Measurements from ENCODE around the gene CAVIN1. TPM values are rescaled to one million over a fixed set of nuclear protein-coding genes. Genes with fewer than 3 reads are reported as not detected.
"Not testable (repeated sequence)": the region's sequence is repeated elsewhere in the genome, so short reads cannot be mapped to it uniquely, and the experiment has no call there.

Gene CAVIN1
- total RNA-seq, 2 donors from 2014 or later: 0.51 to 3.1 TPM

DNA sequence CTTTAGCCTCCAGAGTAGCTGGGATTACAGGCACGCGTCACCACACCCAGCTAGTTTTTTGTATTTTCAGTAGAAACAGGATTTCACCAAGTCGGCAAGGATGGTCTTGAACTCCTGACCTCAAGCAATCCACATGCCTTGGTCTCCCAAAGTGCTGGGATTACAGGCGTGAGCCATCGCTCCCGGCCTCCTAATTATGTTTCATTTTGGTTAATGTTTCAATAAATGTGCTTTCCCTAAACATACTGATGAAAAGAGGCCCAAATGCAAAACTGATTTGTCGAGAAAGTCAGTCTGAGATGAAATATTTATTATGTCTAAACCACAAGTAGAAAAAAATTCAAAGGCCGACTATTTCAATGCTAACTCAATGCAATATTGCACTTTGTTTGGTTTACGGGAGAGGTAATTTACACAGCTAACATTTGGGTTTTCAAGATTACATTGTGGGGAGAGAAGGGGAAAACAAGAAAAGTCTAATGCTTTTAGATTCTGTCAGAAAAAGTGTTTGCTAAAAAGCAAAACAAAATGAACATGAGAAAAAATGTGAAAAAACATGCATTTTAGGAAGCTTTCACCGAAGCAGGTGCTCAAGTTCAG lies 44.6 kb downstream of the CAVIN1 start:
- WGBS, 2 experiments (ENCODE audit: insufficient coverage in 1 of 2, insufficient read length in 1 of 2): 95 to 96% methylated on average over 9 of the region's 10 CpGs
- no peak overlapping the region for H3K4me3 Mint-ChIP-seq
- peaks cover 60% of the 10 kb centered on the region for H3K27me3 ChIP-seq (ENCODE audit: control insufficient read depth, insufficient read depth, low read length, poor library complexity, severe bottlenecking)
- H3K36me3 ChIP-seq (ENCODE audit: control insufficient read depth, insufficient read depth, low read length): no peaks in the 10 kb centered on the region
- H3K9me3 Mint-ChIP-seq: no peaks in the 10 kb centered on the region
- no peak overlapping the region for H3K27ac ChIP-seq (ENCODE audit: low read depth, low read length)
- peaks cover 49% of the 10 kb centered on the region for H3K27me3 Mint-ChIP-seq (ENCODE audit: insufficient read depth)
- peaks cover 29% of the 10 kb centered on the region for H3K4me1 Mint-ChIP-seq
- no peaks in the 10 kb centered on the region for H3K36me3 Mint-ChIP-seq (ENCODE audit: low read depth)
- H3K4me1 ChIP-seq (ENCODE audit: control insufficient read depth, insufficient read depth, low read length): no peaks in the 10 kb centered on the region
- no peaks in the 10 kb centered on the region for H3K9me3 ChIP-seq (ENCODE audit: control insufficient read depth, low read length)
- H3K9ac ChIP-seq (ENCODE audit: extremely low read depth, low read length, poor library complexity, severe bottlenecking): no peak overlapping the region
- TF ChIP-seq, protein P1, sequence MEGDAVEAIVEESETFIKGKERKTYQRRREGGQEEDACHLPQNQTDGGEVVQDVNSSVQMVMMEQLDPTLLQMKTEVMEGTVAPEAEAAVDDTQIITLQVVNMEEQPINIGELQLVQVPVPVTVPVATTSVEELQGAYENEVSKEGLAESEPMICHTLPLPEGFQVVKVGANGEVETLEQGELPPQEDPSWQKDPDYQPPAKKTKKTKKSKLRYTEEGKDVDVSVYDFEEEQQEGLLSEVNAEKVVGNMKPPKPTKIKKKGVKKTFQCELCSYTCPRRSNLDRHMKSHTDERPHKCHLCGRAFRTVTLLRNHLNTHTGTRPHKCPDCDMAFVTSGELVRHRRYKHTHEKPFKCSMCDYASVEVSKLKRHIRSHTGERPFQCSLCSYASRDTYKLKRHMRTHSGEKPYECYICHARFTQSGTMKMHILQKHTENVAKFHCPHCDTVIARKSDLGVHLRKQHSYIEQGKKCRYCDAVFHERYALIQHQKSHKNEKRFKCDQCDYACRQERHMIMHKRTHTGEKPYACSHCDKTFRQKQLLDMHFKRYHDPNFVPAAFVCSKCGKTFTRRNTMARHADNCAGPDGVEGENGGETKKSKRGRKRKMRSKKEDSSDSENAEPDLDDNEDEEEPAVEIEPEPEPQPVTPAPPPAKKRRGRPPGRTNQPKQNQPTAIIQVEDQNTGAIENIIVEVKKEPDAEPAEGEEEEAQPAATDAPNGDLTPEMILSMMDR (conservative IDR thresholded peaks at IDR 0.05): no peak
- no peak for DNase-seq
- no peak overlapping the region for H3K27ac Mint-ChIP-seq
- H3K4me3 ChIP-seq (ENCODE audit: low read length): no peak overlapping the region

DNA sequence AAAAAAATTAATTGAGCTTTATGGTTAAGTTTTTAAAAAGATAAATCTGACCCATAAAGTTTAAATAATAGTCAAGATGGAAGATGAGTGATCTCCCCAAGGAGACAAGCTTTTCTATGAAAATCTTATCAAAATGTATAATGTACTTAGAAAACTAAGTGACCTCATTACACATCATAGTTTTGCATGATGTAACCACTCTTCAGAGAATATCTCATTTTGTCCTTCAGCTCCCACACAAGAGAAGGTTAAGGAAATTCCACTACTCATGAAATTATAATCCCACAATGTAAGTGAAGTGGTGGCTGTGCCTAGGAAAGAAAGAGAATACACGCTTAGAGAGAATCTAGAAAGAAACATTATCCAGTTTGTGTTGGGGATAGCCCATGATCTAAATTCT lies 49.2 kb downstream of the CAVIN1 start:
- peaks cover 13% of the 10 kb centered on the region for H3K4me1 Mint-ChIP-seq
- H3K27ac Mint-ChIP-seq: no peak overlapping the region
- H3K36me3 ChIP-seq (ENCODE audit: control insufficient read depth, insufficient read depth, low read length): no peaks in the 10 kb centered on the region
- no peak overlapping the region for H3K4me3 Mint-ChIP-seq
- peaks cover 26% of the 10 kb centered on the region for H3K27me3 ChIP-seq (ENCODE audit: control insufficient read depth, insufficient read depth, low read length, poor library complexity, severe bottlenecking)
- peaks cover 10% of the 10 kb centered on the region for H3K9me3 ChIP-seq (ENCODE audit: control insufficient read depth, low read length)
- no peak for DNase-seq
- peaks cover 6% of the 10 kb centered on the region for H3K36me3 Mint-ChIP-seq (ENCODE audit: low read depth)
- 100% methylated on average over 1 of the region's 1 CpG; no CpG with 5 or more reads in 1 of the 2 experiments for WGBS, 2 experiments (ENCODE audit: insufficient coverage in 1 of 2, insufficient read length in 1 of 2)
- TF ChIP-seq, protein P1 (conservative IDR thresholded peaks at IDR 0.05): no peak
- no peak overlapping the region for H3K27ac ChIP-seq (ENCODE audit: low read depth, low read length)
- peaks cover 31% of the 10 kb centered on the region for H3K27me3 Mint-ChIP-seq (ENCODE audit: insufficient read depth)
- no peaks in the 10 kb centered on the region for H3K4me1 ChIP-seq (ENCODE audit: control insufficient read depth, insufficient read depth, low read length)
- peaks cover 16% of the 10 kb centered on the region for H3K9me3 Mint-ChIP-seq
- no peak overlapping the region for H3K4me3 ChIP-seq (ENCODE audit: low read length)
- H3K9ac ChIP-seq (ENCODE audit: extremely low read depth, low read length, poor library complexity, severe bottlenecking): no peak overlapping the region

DNA sequence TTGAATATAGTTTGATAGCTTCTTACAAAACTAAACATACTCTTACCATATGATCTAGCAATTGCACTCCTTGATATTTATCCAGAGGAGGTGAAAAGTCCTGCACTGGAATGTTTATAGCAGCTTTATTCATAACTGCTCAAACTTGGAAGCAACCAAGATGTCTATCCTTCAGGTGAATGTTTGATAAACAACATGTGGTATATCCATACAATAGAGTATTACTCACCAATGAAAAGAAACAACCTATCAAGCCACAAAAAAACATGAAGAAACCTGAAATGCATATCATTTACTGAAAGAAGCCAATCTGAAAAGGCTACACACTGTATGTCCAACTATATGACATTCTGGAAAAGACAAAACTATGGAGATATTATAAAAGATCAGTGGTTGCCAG lies 50.9 kb downstream of the CAVIN1 start:
- TF ChIP-seq, protein P1 (conservative IDR thresholded peaks at IDR 0.05): no peak
- Mint-ChIP-seq H3K27me3 (ENCODE audit: insufficient read depth) (peaks cover 33% of the 10 kb centered on the region), H3K27ac (no peak overlapping the region), H3K4me3 (no peak overlapping the region), H3K4me1 (peaks cover 19% of the 10 kb centered on the region), H3K9me3 (peaks cover 16% of the 10 kb centered on the region), H3K36me3 (ENCODE audit: low read depth) (peaks cover 6% of the 10 kb centered on the region)
- no peaks in the 10 kb centered on the region for H3K36me3 ChIP-seq (ENCODE audit: control insufficient read depth, insufficient read depth, low read length)
- H3K27ac ChIP-seq (ENCODE audit: low read depth, low read length): no peak overlapping the region
- no peak for DNase-seq
- H3K9me3 ChIP-seq (ENCODE audit: control insufficient read depth, low read length): peaks cover 10% of the 10 kb centered on the region
- peaks cover 21% of the 10 kb centered on the region for H3K27me3 ChIP-seq (ENCODE audit: control insufficient read depth, insufficient read depth, low read length, poor library complexity, severe bottlenecking)
- H3K9ac ChIP-seq (ENCODE audit: extremely low read depth, low read length, poor library complexity, severe bottlenecking): no peak overlapping the region
- H3K4me3 ChIP-seq (ENCODE audit: low read length): no peak overlapping the region
- H3K4me1 ChIP-seq (ENCODE audit: control insufficient read depth, insufficient read depth, low read length): no peaks in the 10 kb centered on the region

DNA sequence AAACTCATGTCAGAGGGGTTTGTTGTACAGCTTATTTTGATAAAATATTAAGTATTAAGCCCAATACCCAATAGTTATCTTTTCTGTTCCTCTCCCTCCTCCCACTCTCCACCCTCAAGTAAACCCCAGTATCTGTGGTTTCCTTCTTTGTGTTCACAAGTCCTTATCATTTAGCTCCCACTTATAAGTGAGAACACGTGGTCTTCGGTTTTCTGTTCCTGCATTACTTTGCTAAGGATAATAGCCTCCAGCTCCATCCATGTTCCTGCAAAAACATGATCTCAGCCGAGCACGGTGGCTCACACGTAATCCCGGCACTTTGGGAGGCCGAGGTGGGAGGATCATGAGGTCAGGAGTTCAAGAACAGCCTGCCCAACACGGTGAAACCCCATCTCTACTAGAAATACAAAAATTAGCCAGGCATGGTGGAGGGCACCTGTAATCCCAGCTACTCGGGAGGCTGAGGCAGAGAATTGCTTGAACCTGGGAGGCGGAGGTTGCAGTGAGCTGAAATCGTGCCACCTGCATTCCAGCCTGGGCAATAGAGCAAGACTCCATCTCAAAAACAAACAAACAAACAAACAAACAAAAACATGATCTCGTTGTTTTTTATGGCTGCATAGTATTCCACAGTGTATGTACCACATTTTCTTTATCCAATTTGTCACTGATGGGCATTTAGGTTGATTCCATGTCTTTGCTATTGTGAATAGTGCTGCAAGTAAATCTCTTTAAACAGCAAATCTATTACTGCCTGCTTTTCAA lies 54.1 kb downstream of the CAVIN1 start:
- H3K4me3 Mint-ChIP-seq; H3K36me3 ChIP-seq (ENCODE audit: control insufficient read depth, insufficient read depth, low read length); H3K27ac Mint-ChIP-seq; H3K9ac ChIP-seq (ENCODE audit: extremely low read depth, low read length, poor library complexity, severe bottlenecking); H3K27ac ChIP-seq (ENCODE audit: low read depth, low read length); H3K9me3 ChIP-seq (ENCODE audit: control insufficient read depth, low read length); H3K36me3 Mint-ChIP-seq (ENCODE audit: low read depth); H3K4me1 ChIP-seq (ENCODE audit: control insufficient read depth, insufficient read depth, low read length); H3K4me3 ChIP-seq (ENCODE audit: low read length); DNase-seq: not testable (repeated sequence)
- peaks cover 15% of the 10 kb centered on the region for H3K4me1 Mint-ChIP-seq
- H3K27me3 Mint-ChIP-seq (ENCODE audit: insufficient read depth): peaks cover 44% of the 10 kb centered on the region
- peaks cover 16% of the 10 kb centered on the region for H3K9me3 Mint-ChIP-seq
- 82 to 83% methylated on average over 11 of the region's 12 CpGs for WGBS, 2 experiments (ENCODE audit: insufficient coverage in 1 of 2, insufficient read length in 1 of 2)
- H3K27me3 ChIP-seq (ENCODE audit: control insufficient read depth, insufficient read depth, low read length, poor library complexity, severe bottlenecking): peaks cover 34% of the 10 kb centered on the region

DNA sequence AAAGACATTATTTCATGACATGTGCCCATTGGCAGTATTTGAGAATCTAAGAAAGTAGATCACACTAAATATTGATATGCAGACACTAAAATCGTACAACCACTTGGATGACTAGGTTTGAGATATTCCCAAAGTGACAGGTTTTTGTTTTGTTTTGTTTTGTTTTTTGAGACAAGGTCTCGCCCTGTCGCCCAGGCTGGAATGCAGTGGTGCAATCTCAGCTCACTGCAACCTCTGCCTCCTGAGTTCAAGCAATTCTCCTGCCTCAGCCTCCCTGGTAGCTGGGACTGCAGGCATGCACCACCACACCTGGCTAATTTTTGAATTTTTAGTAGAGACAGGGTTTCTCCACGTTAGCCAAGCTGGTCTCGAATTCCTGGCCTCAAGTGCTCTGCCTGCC lies 54.7 kb downstream of the CAVIN1 start:
- H3K9ac ChIP-seq (ENCODE audit: extremely low read depth, low read length, poor library complexity, severe bottlenecking); H3K27ac Mint-ChIP-seq; H3K4me1 ChIP-seq (ENCODE audit: control insufficient read depth, insufficient read depth, low read length); H3K4me3 Mint-ChIP-seq; H3K36me3 Mint-ChIP-seq (ENCODE audit: low read depth); H3K9me3 ChIP-seq (ENCODE audit: control insufficient read depth, low read length); DNase-seq; H3K4me3 ChIP-seq (ENCODE audit: low read length); H3K36me3 ChIP-seq (ENCODE audit: control insufficient read depth, insufficient read depth, low read length); H3K27ac ChIP-seq (ENCODE audit: low read depth, low read length): not testable (repeated sequence)
- Mint-ChIP-seq H3K4me1 (peaks cover 15% of the 10 kb centered on the region), H3K27me3 (ENCODE audit: insufficient read depth) (peaks cover 51% of the 10 kb centered on the region), H3K9me3 (peaks cover 16% of the 10 kb centered on the region)
- 85 to 88% methylated on average over 4 to 5 of the region's 5 CpGs for WGBS, 2 experiments (ENCODE audit: insufficient coverage in 1 of 2, insufficient read length in 1 of 2)
- peaks cover 41% of the 10 kb centered on the region for H3K27me3 ChIP-seq (ENCODE audit: control insufficient read depth, insufficient read depth, low read length, poor library complexity, severe bottlenecking)

Data from endodermal cell (in vitro differentiated cells).